ENCODE data around the gene BRF1.

BRF1 gene

DNA sequence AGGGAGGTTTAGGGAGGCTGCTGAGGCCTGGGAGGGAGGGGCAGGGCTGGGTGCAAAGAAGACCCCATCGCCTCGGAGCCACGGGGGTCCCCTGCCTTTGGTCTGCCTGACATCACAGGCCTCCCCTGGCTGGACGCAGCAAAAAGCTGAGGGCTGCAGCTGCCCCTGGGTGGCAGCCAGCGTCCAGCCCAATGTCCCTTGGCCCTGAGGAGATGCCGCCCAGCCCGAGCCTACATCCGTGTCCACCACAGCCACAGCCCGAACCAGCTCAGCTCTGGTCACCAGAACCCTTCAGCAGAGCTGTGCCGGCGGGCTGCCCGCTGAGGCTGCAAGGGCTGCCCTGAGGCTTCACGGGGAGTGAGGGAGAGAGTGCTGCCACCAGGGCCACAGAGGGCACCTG is 121.6 kb downstream of the BRF1 start:
- TF ChIP-seq, protein P1, sequence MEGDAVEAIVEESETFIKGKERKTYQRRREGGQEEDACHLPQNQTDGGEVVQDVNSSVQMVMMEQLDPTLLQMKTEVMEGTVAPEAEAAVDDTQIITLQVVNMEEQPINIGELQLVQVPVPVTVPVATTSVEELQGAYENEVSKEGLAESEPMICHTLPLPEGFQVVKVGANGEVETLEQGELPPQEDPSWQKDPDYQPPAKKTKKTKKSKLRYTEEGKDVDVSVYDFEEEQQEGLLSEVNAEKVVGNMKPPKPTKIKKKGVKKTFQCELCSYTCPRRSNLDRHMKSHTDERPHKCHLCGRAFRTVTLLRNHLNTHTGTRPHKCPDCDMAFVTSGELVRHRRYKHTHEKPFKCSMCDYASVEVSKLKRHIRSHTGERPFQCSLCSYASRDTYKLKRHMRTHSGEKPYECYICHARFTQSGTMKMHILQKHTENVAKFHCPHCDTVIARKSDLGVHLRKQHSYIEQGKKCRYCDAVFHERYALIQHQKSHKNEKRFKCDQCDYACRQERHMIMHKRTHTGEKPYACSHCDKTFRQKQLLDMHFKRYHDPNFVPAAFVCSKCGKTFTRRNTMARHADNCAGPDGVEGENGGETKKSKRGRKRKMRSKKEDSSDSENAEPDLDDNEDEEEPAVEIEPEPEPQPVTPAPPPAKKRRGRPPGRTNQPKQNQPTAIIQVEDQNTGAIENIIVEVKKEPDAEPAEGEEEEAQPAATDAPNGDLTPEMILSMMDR (IDR thresholded peaks at IDR 0.05) = no peak

DNA sequence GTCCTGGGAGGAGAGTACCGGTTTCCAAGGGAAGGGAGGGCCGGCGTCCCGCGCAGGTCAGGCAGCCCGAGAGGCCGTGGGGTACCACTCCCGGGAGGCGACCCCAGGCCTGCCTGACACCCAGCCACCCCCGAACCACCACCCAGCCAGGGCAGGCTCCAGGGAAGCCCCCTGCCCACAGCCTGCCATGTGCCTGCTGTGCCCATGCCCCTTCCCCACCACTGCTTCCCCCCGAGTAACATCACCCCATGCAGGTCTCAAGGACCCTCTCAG is 122.0 kb downstream of the BRF1 start:
- TF ChIP-seq, protein P1 (IDR thresholded peaks at IDR 0.05) = no peak

DNA sequence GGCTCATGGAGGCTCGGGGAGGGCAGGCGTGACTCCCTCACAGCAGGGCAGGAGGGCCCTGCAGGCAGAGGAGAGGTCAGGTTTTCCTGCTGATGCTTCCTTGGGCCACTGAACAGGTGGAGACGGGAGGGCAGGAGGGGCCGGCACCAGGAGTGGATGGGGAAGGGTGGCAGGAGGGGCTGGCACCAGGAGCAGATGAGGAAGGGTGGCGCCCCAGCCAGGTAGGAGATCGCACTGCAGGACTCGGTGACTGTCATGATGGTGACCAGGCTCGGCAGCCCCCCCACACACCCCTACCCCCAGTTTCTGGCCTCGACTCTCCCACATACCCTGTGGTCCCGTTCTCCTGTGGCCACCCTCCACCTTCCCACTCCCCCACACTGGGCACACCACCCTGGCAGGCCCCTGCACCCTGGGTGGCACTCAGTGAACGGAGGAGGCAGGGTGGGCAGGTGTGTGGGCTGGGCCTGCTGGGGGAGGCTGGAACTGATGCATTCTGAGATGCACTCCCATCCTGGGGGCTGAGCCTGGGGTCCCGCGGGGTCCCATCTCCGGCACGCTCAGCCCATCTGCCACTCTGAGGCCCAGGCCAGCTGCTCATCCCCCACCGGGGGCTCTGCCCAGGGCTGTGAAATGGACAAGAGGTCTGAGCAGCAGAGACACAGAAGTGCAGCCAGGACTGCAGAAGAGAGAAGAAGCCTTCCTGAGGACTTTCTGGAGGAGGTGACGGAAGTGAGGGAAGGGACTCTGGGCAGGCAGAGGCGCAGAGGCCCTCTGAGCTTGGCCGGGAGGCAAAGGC is 122.5 kb downstream of the BRF1 start:
- TF ChIP-seq, protein P1 (IDR thresholded peaks at IDR 0.05) = no peak

DNA sequence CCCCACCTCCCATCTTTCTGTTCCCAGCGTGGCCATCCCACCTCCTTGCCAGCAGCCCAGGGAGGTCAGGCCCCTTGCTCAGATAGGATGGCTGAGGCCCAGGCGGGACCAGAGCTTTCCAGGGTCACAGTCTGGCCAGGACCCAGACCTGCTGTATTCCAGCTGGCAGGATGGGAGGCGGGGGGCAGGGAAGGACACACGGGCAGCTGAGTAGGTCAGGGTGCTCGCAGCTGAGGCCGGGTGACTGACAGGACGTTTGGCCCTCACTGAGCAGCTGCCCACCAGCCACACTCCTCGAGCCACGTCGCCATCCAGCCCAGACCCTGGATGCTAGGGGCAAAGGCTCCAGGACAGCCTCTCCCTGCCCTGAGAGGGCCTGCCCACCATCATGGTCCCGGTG is 123.7 kb downstream of the BRF1 start:
- TF ChIP-seq, protein P1 (IDR thresholded peaks at IDR 0.05) = no peak

DNA sequence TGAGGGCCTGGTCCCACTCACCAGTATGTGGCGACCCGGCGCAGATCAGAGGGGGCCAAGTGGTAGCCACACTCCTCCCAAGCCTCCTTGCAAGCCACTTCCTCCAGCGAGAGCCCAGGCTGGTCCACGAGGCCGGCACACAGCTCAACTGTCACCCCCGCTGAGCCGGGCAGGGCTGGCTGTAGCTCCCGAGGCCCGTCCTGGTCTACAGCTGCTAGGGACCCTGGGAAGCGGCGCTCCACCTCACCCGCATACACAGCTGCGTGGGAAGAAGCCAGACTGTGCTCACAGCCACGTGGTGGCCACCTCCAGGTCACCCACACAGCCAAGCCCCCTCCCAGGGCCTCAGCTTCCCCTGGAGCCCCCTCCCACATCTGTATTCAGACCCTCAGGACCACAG is 124.3 kb downstream of the BRF1 start:
- TF ChIP-seq, protein P1 (IDR thresholded peaks at IDR 0.05) = no peak

DNA sequence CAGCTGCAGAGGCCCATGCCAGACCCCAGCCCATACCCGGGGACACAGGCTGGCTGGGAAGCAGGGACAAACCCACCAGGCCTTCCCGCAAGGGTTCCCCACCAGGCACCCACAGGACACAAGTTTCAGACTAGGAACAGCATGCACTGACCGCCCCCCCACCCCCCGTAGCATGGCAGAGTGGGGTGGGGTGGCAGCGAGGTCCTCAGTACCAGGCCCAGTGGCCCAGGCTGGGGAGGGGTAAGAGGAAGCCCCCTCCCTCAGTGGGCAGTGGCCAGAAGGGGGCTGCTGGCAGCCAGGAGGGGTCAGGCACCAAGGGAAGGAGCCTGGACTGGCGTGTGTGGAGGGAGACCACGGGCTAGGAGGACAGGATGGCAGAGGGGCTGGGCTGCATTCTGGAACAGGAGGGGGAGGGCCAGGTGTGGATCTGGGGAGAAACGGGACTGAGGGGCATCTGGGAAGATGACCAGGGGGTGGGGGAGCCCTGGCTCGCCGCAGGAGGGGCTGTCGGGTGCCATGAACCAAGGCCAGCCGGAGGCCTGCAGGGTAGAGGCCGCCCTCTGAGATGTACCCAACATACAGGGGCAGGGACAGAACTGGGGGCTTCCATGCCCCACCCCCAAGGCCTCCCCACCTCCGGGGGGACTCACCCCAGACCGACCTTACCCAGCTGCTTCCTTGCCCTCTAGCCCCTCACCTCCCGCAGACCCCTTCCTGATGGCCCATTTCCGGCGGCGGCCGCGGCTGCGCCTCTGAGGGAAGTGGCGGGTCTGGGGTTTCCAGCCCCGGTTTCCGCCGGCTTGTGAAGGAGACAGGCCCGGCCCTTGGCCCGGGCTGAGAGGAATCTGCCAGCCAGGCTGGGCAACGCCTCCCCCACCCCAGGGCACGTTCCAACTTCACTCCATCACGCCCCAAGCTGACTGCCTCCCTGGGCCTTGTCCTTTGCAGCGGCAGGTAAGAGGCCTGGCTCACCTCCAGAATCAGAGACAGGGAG is 126.6 kb downstream of the BRF1 start:
- TF ChIP-seq, protein P1 (IDR thresholded peaks at IDR 0.05) = no peak

DNA sequence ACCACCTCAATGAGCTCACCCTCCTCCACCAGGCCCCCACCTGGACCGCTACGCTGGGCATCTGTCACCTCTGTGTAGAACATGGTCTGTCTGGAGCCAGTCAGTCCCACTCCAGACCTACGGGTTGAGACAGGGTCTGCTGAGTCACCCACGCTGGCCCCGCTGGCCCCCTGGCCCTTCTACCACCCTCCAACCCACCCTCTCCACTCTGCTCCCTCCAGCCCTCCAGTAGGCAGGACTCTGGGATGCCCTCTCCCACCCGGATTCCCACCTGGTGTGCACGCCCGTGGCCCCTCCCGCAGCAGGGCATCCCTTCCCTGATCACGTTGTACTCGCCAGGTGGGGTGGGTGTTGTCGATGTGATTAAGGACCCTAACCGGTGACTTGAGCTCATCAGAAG is 127.7 kb downstream of the BRF1 start:
- TF ChIP-seq, protein P1 (IDR thresholded peaks at IDR 0.05) = no peak
